GM12873 (cell line): ENCODE measurements around the gene ITIH3.

Source experiments
- TF ChIP-seq, protein P1 (sequence below): IDR thresholded peaks from 2 replicates; pipeline ENCODE4 v1.5.1; 2012; ENCODE audit warnings: low read depth, mild to moderate bottlenecking, moderate library complexity, low read length, control low read depth; ENCODE audit not compliant: insufficient read depth; ENCODE audit errors: missing control alignments

The ITIH3 gene

DNA sequence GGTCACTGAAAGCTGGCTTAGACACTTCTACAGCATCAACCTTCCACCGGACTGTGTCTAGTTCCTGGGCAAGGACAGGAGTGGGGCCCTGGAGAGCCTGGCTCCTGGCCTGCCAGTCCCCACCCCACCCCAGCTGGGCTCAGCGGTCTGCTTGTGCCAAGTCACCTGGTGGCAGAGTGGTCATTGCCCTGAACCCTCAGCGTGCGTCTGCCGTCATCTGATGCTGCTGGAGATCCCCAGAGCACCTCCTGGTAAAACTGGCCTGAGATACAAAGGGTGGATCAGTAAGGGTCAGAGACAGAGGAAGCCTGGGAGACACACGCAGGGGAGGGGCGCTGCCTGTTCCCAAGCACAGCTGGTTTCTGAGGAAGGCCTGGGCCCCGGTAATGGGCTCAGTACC is 19.2 kb downstream of the ITIH3 start:
- TF ChIP-seq, protein P1, sequence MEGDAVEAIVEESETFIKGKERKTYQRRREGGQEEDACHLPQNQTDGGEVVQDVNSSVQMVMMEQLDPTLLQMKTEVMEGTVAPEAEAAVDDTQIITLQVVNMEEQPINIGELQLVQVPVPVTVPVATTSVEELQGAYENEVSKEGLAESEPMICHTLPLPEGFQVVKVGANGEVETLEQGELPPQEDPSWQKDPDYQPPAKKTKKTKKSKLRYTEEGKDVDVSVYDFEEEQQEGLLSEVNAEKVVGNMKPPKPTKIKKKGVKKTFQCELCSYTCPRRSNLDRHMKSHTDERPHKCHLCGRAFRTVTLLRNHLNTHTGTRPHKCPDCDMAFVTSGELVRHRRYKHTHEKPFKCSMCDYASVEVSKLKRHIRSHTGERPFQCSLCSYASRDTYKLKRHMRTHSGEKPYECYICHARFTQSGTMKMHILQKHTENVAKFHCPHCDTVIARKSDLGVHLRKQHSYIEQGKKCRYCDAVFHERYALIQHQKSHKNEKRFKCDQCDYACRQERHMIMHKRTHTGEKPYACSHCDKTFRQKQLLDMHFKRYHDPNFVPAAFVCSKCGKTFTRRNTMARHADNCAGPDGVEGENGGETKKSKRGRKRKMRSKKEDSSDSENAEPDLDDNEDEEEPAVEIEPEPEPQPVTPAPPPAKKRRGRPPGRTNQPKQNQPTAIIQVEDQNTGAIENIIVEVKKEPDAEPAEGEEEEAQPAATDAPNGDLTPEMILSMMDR, result no peak

DNA sequence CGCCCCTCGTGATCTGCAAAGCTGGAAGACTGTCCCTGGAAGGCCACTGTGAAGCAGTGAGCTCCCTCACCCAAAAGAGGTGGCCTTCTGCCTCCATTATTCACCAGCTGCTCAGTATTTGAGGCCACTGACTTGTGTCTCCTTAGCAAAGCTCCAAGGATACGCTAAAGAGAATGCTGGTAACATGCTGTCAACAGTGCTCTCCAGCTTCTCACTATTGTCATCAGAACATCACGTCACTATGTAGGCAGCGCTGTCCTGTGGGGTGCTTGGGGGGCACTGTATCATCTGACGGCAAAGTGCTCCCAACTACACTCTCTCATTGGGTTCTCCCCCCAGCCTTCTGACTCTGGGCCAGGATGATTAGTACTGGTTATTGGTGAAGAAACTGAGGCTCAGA is 21.6 kb downstream of the ITIH3 start:
- TF ChIP-seq, protein P1, result no peak

DNA sequence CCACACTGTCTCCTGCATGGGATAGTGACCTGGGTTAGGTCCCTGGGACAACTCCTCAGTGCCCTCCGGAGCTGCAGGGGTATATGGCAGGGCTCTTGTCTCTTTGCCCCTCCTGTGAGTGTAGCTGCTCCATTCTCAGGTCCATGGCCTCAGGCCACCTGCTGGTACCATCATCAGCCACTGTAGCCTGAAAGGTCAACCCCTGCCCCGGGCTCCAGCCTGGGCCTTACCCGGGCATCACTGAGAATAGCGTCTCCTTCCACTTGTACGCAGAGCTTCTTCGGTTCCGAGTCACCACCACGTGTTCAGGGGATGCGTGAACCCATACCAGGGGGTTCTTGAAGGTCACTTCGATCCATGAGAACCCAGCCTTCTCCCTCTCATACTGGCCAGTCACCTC is 22.1 kb downstream of the ITIH3 start:
- TF ChIP-seq, protein P1, result no peak

DNA sequence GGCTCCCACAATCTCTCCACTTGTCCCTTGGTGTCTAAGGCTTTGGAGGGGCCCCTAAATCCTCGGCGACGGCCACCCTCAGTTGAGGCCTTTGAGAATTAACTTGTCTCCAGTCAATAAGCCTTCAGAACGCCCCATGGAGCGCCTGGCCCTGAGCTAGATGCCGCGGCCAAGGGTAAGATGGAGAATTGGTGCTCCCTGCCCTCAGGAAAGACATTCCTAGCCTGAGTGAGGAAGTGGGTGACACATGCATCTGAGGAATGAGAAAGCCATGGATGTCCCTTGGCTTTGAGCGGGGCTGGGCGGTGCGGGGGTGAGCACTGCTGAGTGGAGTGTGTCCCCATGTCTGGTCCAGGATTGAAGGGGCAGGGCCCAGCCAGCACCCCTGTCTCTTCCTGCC is 22.6 kb downstream of the ITIH3 start:
- TF ChIP-seq, protein P1, result no peak

DNA sequence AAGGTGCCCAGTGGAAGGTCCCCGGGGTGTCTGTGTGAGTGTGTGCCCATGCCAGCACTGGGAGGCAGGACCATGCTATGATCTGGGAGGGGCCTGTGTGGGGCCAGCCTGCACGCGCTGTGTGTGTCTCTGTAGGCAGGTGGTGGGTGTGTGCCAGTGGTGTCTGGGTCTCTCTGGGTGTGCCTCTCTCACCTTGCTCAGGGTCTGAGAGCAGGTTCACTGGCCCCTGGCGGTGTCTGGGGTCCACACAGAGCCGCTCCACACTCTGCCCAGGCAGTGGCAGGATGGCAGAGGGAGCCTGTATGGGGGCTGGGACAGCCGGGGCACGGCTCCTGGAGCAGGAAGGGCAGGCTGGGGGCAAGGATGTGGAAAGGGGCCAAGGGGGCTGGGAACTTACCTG is 23.3 kb downstream of the ITIH3 start:
- TF ChIP-seq, protein P1, result no peak

DNA sequence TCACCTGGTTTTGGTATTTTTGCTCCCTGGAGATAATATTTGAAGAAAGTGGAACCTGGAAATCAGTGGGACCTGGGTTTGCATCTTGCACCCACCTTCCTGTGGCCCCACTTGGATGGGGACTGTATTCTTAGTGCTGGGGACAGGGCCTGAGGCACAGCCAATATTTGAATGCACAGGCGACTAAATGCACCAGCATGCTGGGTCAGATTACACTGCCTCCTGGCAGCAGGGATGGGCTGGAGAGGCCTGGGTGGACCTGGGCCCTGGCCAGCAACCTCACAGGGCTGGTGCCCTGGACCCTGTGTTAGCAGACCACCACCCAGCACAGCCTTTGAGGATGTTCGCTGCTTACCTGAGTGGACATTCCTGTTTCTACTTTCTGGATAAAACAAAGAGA is 25.3 kb downstream of the ITIH3 start:
- TF ChIP-seq, protein P1, result no peak

DNA sequence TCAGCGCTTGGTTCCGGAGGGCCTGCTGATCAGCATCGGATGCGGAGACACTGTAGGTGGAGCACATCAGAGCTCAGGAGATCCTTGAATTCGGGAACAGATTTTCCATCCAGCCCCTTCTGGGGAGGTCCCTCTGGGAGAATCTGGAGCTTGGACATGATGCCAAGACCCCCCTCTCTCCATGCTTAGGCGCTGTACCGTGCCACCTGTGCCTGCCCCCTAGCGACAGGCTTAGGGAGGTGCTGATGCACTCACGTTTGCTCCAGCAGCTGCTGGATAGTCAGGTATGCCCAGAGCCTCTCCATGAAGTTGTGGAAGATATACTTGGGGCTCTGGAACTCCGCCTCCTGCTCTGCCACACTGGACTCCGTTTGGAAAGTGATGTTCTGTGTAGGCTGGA is 26.1 kb downstream of the ITIH3 start:
- TF ChIP-seq, protein P1, result peak; percentile 92
